ENCODE results near the gene CEACAM19.

CEACAM19 gene

DNA sequence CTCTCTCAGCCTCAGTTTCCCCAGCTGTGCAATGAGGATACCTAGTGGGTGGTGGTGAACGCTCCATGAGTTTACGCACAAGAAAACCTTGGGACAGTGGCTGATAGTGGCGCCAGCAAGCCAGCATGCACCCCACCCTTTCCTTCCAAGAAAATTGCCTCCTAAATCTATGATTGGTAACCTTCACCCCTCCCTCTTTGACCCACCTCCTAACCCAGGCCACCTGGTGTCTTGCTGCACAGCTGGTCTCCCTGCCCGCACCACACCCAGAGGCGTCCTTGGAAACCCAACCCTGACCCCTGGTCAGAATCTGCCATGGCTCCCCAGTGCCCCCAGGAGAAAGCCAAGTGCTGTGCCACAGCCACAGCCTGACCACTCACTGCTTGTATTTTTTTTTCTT is 54.4 kb downstream of the CEACAM19 start:
- POLR2A ChIA-PET, result interaction anchor here (0.6 kb wide), 2 partner anchors 22 to 94 kb away, joined by 4 to 5 read pairs; no protein-coding TSS in a partner anchor

DNA sequence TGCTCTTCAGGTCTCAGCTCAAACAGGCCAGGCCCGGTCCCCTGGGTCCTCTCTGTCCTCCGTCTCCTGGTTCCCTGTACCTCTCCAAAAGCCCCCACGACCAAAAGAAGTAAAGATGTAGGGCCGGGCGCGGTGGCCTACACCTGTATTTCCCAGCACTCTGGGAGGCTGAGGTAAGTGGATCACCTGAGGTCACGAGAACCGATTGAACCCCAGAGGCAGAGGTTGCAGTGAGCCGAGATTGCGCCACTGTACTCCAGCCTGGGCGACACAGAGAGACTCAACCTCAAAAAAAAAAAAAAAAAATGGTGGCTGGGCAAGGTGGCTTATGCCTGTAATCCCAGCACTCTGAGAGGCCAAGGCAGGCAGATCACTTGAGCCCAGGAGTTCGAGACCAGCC is 55.2 kb downstream of the CEACAM19 start:
- ChIA-PET POLR2A (no interaction called here), CTCF (interaction anchor here (0.7 to 18.1 kb wide), 6 partner anchors 10 to 84 kb away, joined by 3 to 513 read pairs (median 48); partner anchors contain the start of gene CBLC)
- TF ChIP-seq, protein P1, sequence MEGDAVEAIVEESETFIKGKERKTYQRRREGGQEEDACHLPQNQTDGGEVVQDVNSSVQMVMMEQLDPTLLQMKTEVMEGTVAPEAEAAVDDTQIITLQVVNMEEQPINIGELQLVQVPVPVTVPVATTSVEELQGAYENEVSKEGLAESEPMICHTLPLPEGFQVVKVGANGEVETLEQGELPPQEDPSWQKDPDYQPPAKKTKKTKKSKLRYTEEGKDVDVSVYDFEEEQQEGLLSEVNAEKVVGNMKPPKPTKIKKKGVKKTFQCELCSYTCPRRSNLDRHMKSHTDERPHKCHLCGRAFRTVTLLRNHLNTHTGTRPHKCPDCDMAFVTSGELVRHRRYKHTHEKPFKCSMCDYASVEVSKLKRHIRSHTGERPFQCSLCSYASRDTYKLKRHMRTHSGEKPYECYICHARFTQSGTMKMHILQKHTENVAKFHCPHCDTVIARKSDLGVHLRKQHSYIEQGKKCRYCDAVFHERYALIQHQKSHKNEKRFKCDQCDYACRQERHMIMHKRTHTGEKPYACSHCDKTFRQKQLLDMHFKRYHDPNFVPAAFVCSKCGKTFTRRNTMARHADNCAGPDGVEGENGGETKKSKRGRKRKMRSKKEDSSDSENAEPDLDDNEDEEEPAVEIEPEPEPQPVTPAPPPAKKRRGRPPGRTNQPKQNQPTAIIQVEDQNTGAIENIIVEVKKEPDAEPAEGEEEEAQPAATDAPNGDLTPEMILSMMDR (IDR thresholded peaks at IDR 0.05; ENCODE audit: control extremely low read depth, extremely low read depth, low read depth, missing control alignments), result no peak
- no peak for DNase-seq (ENCODE audit: extremely low spot score)

More for the DNA sequence above, 54.4 kb downstream of the CEACAM19 start:
- no peak for DNase-seq (ENCODE audit: extremely low spot score)
- TF ChIP-seq, protein P1 (IDR thresholded peaks at IDR 0.05; ENCODE audit: control extremely low read depth, extremely low read depth, low read depth, missing control alignments), result no peak
- CTCF ChIA-PET, result interaction anchor here (0.7 to 18.1 kb wide), 8 partner anchors 7 to 83 kb away, joined by 3 to 513 read pairs (median 48); partner anchors contain the start of gene CBLC

DNA sequence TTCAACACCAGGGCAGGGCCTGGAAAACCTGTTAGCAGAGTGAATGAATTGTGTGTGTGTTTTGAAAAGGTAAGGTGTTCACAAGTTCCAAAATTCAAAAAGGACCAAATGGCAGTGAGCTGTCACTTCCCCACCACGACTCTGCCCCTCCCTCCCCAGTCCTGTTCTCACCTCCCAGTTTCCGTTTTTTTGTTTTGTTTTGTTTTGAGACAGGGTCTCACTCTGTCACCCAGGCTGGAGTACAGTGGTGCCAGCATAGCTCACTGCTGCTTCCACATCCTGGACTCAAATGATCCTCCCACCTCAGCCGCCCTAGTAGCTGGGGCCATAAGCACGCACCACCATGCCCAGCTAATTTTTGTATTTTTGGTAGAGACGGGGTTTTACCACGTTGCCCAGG is 56.9 kb downstream of the CEACAM19 start:
- DNase-seq (ENCODE audit: extremely low spot score), result no peak
- CTCF ChIA-PET, result interaction anchor here (0.7 to 18.1 kb wide), 7 partner anchors 12 to 72 kb away, joined by 3 to 513 read pairs (median 5); partner anchors contain the start of gene CBLC
- POLR2A ChIA-PET, result interaction anchor here (0.6 kb wide), 1 partner anchor 38 kb away, joined by 4 read pairs; no protein-coding TSS in a partner anchor
- TF ChIP-seq, protein P1 (IDR thresholded peaks at IDR 0.05; ENCODE audit: control extremely low read depth, extremely low read depth, low read depth, missing control alignments), result no peak

DNA sequence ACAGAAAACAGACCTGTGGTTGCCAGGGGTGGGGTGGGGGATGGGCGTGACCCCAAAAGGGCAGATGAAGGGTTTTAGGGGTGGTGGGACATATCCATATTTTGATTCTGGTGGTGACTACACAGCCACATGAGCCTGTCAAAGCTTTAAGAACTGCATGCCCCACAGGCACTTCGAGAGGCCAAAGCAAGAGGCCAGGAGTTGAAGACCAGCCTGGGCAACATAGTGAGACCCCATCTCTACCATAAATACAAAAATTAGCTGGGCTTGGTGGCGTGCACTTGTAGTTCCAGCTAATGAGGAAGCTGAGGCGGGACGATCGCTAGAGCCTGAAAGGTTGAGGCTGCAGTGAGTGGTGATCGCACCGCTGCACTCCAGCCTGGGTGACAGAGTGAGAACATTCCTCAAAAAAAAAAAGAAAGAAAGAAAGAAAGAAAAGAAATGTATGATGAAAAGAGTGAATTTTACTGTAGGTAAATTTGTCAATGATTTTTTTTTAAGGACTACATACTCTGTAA is 58.3 kb downstream of the CEACAM19 start:
- ChIA-PET POLR2A (no interaction called here), CTCF (interaction anchor here (1.3 to 18.1 kb wide), 6 partner anchors 10 to 116 kb away, joined by 4 to 513 read pairs (median 5); partner anchors contain the start of genes CBLC and NECTIN2)
- DNase-seq (ENCODE audit: extremely low spot score), result no peak
- TF ChIP-seq, protein P1 (IDR thresholded peaks at IDR 0.05; ENCODE audit: control extremely low read depth, extremely low read depth, low read depth, missing control alignments), result no peak

DNA sequence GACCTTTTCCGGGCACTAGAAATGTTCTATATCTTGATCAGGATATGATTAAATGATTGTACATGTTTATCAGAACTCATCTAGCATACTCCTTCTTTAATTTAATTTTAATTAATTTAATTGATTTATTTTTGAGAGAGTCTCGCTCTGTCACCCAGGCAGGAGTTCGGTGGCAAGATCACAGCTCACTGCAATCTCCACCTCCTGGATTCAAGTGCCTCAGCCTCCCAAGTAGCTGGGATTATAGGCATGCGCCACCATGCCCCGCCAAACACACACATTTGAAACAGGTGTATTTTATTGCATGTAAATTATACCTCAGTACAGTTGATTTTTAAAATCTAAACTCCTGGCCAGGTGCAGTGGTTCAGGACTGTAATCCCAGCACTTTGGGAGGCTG is 59.8 kb downstream of the CEACAM19 start:
- ChIA-PET POLR2A (no interaction called here), CTCF (interaction anchor here (1.1 to 18.1 kb wide), 4 partner anchors 7 to 53 kb away, joined by 3 to 513 read pairs (median 21); partner anchors contain the start of gene CBLC)
- TF ChIP-seq, protein P1 (IDR thresholded peaks at IDR 0.05; ENCODE audit: control extremely low read depth, extremely low read depth, low read depth, missing control alignments), result no peak
- DNase-seq (ENCODE audit: extremely low spot score), result no peak

DNA sequence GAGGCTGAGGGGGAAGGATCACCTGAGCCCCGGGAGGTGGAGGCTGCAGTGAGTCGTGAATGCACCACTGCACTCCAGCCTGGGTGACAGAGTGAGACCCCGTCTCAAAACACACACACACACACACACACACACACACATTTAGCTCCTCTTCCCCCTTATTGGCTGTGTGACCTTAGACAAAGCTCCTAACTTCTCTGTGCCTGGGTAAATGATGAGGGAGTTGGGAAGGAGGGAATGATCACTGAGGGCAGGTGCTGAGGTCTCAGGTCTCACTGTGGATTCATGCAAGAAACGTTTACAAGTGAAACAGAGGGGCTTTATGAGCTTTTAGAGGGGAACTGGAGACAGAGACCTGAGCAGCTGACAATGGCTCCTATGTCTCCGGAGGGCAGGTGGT is 60.3 kb downstream of the CEACAM19 start:
- TF ChIP-seq, protein P1 (IDR thresholded peaks at IDR 0.05; ENCODE audit: control extremely low read depth, extremely low read depth, low read depth, missing control alignments), result no peak
- no peak for DNase-seq (ENCODE audit: extremely low spot score)
- ChIA-PET CTCF (interaction anchor here (1.1 to 18.1 kb wide), 4 partner anchors 8 to 53 kb away, joined by 3 to 513 read pairs (median 21); partner anchors contain the start of gene CBLC), POLR2A (no interaction called here)

Measured in GM10248 (cell line).